HT1080 (cell line): ENCODE results near the gene CLDN4. TPM values are rescaled to one million over a fixed set of nuclear protein-coding genes. Genes with fewer than 3 reads are reported as not detected.

Experiments used
- DNase-seq: peaks from one replicate; pipeline ENCODE4 v3.0.0-alpha.2; 2015; ENCODE audit warnings: low read depth
- total RNA-seq: library from RNA; depleted of rRNA; stranded (reverse); fragments of >200 nt; shearing (Covaris generic); gene quantifications from 2 replicates; pipeline ENCODE4 v1.2.3, GENCODE V29; 2014; rRNA removed

The CLDN4 gene
- total RNA-seq, 1 experiment from 2014 or later, result 1.2 TPM

- no peak for DNase-seq
Measured at GRCh38 chr7:73871163-73872011, 40.6 kb downstream of the CLDN4 start.

- no peak for DNase-seq
Measured at GRCh38 chr7:73872056-73872908, 41.5 kb downstream of the CLDN4 start.

GRCh38 chr7:73876361-73876760, 45.6 kb downstream of the CLDN4 start:
- DNase-seq, result no peak

- no peak for DNase-seq
Measured at GRCh38 chr7:73876973-73877372, 46.2 kb downstream of the CLDN4 start.

- no peak for DNase-seq
Measured at GRCh38 chr7:73879977-73880681, 49.3 kb downstream of the CLDN4 start.

- no peak for DNase-seq
Measured at GRCh38 chr7:73880755-73881328, 50.0 kb downstream of the CLDN4 start.

GRCh38 chr7:73881352-73882046, 50.7 kb downstream of the CLDN4 start:
- no peak for DNase-seq

- no peak for DNase-seq
Measured at GRCh38 chr7:73882047-73882402, 51.2 kb downstream of the CLDN4 start.

Other genes starting within 250 kb of the CLDN4 start
- not detected in 2 replicates for gene MLXIPL, start 206.5 kb upstream of the CLDN4 start, total RNA-seq
- 4.7 and 6.2 TPM in 2 replicates for gene VPS37D, start 163.2 kb upstream of the CLDN4 start, total RNA-seq
- 3.8 and 11.9 TPM in 2 replicates for gene DNAJC30, start 147.5 kb upstream of the CLDN4 start, total RNA-seq
- 78.8 and 82.9 TPM in 2 replicates for gene BUD23, start 147.4 kb upstream of the CLDN4 start, total RNA-seq
- 51.6 and 69.7 TPM in 2 replicates for gene STX1A, start 111.3 kb upstream of the CLDN4 start, total RNA-seq
- gene ABHD11, start 92.2 kb upstream of the CLDN4 start, total RNA-seq, result 46.2 and 50.5 TPM in 2 replicates
- not detected in 2 replicates for gene CLDN3, start 60.7 kb upstream of the CLDN4 start, total RNA-seq
- gene METTL27, start 11.5 kb downstream of the CLDN4 start, total RNA-seq, result 14.4 and 22.2 TPM in 2 replicates
- gene TMEM270, start 30.2 kb downstream of the CLDN4 start, total RNA-seq, result 0.23 TPM in 1 of 2 replicates, not detected in the other
- gene ELN, start 197.2 kb downstream of the CLDN4 start, total RNA-seq, result not detected in 2 replicates